HepG2 (cell line): ENCODE measurements around the gene DAB2. TPM values are rescaled to one million over a fixed set of nuclear protein-coding genes. Genes with fewer than 3 reads are reported as not detected.

ENCODE experiments used
- ATAC-seq: fragments of 200-7000 bp; cut with Tn5 transposase; 3 replicates; pipeline ENCODE4 v1.9.1; 2020; ENCODE audit warnings: mild to moderate bottlenecking, moderate library complexity
- BruUV-seq: library from RNA; stranded (reverse); fragments of 400-500 nt; replicated peaks from 2 replicates; lab custom pipeline; 2021; lab: Mats Ljungman, UMichigan
- CTCF ChIA-PET: fragments of 300-600 bp; formaldehyde crosslinking; extraction: SDS; loops from one replicate; lab custom pipeline; 2021; ENCODE audit warnings: low total read pairs, inconsistent platforms, low intra/inter-chr PET ratio; lab: Yijun Ruan, JAX
- POLR2A ChIA-PET: fragments of 350-600 bp; sonication (Branson Sonifier 250); formaldehyde crosslinking; loops from one replicate; lab custom pipeline; 2020; ENCODE audit warnings: antibody characterized with exemption, inconsistent platforms; lab: Yijun Ruan, JAX
- DNase-seq: peaks from one replicate; pipeline ENCODE4 v3.0.0-alpha.2; 2015; ENCODE audit warnings: low spot score
- FAIRE-seq: peaks from 3 replicates; lab custom pipeline; 2011; peaks lifted over from hg19 to GRCh38; lab: Jason Lieb, UNC
- H2AFZ ChIP-seq: one replicate; pipeline ENCODE4 v1.6.1; 2011; ENCODE audit warnings: low read length, inconsistent platforms
- H3K27ac ChIP-seq: fragments of 300-600 bp; 3 replicates; pipeline ENCODE4 v1.8.0; 2011; ENCODE audit warnings: mixed run types, mild to moderate bottlenecking, mixed read lengths, low read length, inconsistent platforms; ENCODE audit not compliant: insufficient read depth; ENCODE audit errors: extremely low read length
- H3K27me3 ChIP-seq, 2 experiments: fragments of 200-600 bp in 1 of 2; 2 replicates in 1 of 2; 3 replicates in 1 of 2; pipeline versions ENCODE4 v1.6.0 to v1.8.0; 2011; ENCODE audit warnings: low read length in 2 of 2, mild to moderate bottlenecking in 2 of 2, moderate library complexity in 2 of 2, inconsistent platforms in 1 of 2; ENCODE audit not compliant: insufficient read depth in 2 of 2, control insufficient read depth in 1 of 2
- H3K36me3 ChIP-seq, 2 experiments: fragments of 200-600 bp in 1 of 2; replicated peaks in 1 of 2; 2 replicates in 1 of 2; 3 replicates in 1 of 2; pipeline versions ENCODE4 v1.5.1 to v1.8.0; 2011; ENCODE audit warnings: low read length in 2 of 2, inconsistent platforms in 1 of 2; ENCODE audit not compliant: insufficient read depth in 2 of 2, control insufficient read depth in 1 of 2
- H3K4me1 ChIP-seq: 2 replicates; pipeline ENCODE4 v1.5.1; 2012; ENCODE audit warnings: low read length, inconsistent platforms; ENCODE audit not compliant: insufficient read depth
- H3K4me2 ChIP-seq: 2 replicates; pipeline ENCODE4 v1.6.0; 2011; ENCODE audit warnings: low read depth, low read length, inconsistent platforms
- H3K4me3 ChIP-seq, 3 experiments: fragments of 200-600 bp in 1 of 3; sonication (generic), shearing (Covaris generic) in 1 of 3; replicated peaks in 1 of 3; 2 replicates each; pipeline ENCODE4 v1.5.1; 2011 to 2016; ENCODE audit warnings: low read length in 3 of 3, inconsistent platforms in 2 of 3, low read depth in 2 of 3, mild to moderate bottlenecking in 2 of 3, control low read depth in 1 of 3, mixed read lengths in 1 of 3; ENCODE audit not compliant: insufficient read depth in 1 of 3
- H3K79me2 ChIP-seq: one replicate; pipeline ENCODE4 v1.6.1; 2011; ENCODE audit warnings: low read length, inconsistent platforms; ENCODE audit not compliant: insufficient read depth
- H3K9ac ChIP-seq: 2 replicates; pipeline ENCODE4 v1.6.0; 2011; ENCODE audit warnings: mild to moderate bottlenecking, low read depth, low read length, inconsistent platforms; ENCODE audit not compliant: insufficient read depth
- H3K9me3 ChIP-seq: 2 replicates; pipeline ENCODE4 v1.5.1; 2012; ENCODE audit warnings: mild to moderate bottlenecking, low read length
- H4K20me1 ChIP-seq: 2 replicates; pipeline ENCODE4 v1.6.0; 2011; ENCODE audit warnings: inconsistent platforms, mild to moderate bottlenecking, low read length, moderate library complexity; ENCODE audit not compliant: insufficient read depth
- AHDC1 ChIP-seq: sonication (generic); formaldehyde crosslinking; IDR thresholded peaks from 2 replicates; pipeline ENCODE4 v1.5.1; 2020; ENCODE audit warnings: mild to moderate bottlenecking, missing genetic modification reagents, borderline replicate concordance
- DMTF1 ChIP-seq: sonication (generic); formaldehyde crosslinking; IDR thresholded peaks from 2 replicates; pipeline ENCODE4 v1.4.0; 2020; ENCODE audit warnings: mild to moderate bottlenecking, missing genetic modification reagents
- DZIP1 ChIP-seq: sonication (generic); formaldehyde crosslinking; IDR thresholded peaks from 2 replicates; pipeline ENCODE4 v1.5.0; 2020; ENCODE audit warnings: mild to moderate bottlenecking, missing genetic modification reagents
- ELF3 ChIP-seq: IDR thresholded peaks from 2 replicates; pipeline ENCODE4 v1.6.1; 2016; ENCODE audit warnings: missing genetic modification reagents, missing compliant biosample characterization
- FOSL1 ChIP-seq: sonication (generic); formaldehyde crosslinking; IDR thresholded peaks from 2 replicates; pipeline ENCODE4 v1.9.0; 2021; ENCODE audit warnings: missing genetic modification reagents, borderline replicate concordance
- FOXJ3 ChIP-seq: sonication (generic); formaldehyde crosslinking; IDR thresholded peaks from 2 replicates; pipeline ENCODE4 v1.4.0; 2020; ENCODE audit warnings: missing genetic modification reagents, mild to moderate bottlenecking, borderline replicate concordance
- GATAD1 ChIP-seq: IDR thresholded peaks from 2 replicates; pipeline ENCODE4 v1.6.1; 2016; ENCODE audit warnings: missing genetic modification reagents, missing compliant biosample characterization
- MAFG ChIP-seq: sonication (generic); formaldehyde crosslinking; IDR thresholded peaks from 2 replicates; pipeline ENCODE4 v1.5.1; 2020; ENCODE audit warnings: mild to moderate bottlenecking, missing genetic modification reagents
- NBN ChIP-seq: fragments of 450-650 bp; conservative IDR thresholded peaks from 2 replicates; pipeline ENCODE4 v1.6.1; 2017
- PTBP1 ChIP-seq: fragments of 200-400 bp; formaldehyde crosslinking; IDR thresholded peaks from 2 replicates; pipeline ENCODE4 v1.6.1; 2018; ENCODE audit warnings: low read length, low read depth; ENCODE audit not compliant: poor library complexity, severe bottlenecking
- U2AF2 ChIP-seq: fragments of 200-400 bp; formaldehyde crosslinking; IDR thresholded peaks from 2 replicates; pipeline ENCODE4 v1.6.1; 2017; ENCODE audit warnings: low read depth, mild to moderate bottlenecking, low read length
- ZNF615 ChIP-seq: sonication (generic); formaldehyde crosslinking; IDR thresholded peaks from 2 replicates; pipeline ENCODE4 v1.5.0; 2020; ENCODE audit warnings: mild to moderate bottlenecking, missing genetic modification reagents, borderline replicate concordance
- ZNF781 ChIP-seq: sonication (generic); formaldehyde crosslinking; IDR thresholded peaks from 2 replicates; pipeline ENCODE4 v1.5.1; 2020; ENCODE audit warnings: borderline replicate concordance, mild to moderate bottlenecking, missing genetic modification reagents; ENCODE audit errors: not compliant biosample characterization
- ZNF841 ChIP-seq: sonication (generic); formaldehyde crosslinking; IDR thresholded peaks from 2 replicates; pipeline ENCODE4 v1.8.1; 2023; ENCODE audit warnings: missing genetic modification reagents, borderline replicate concordance
- WGBS: methylation state at CpG from one replicate; pipeline ENCODE4 v1.1.6; 2017; ENCODE audit warnings: low lambda C conversion rate; 5-methylcytosine and 5-hydroxymethylcytosine counted together
- in situ Hi-C: cut with HindIII; loops from 2 replicates; pipeline ENCODE4 v1.10.0; 2017; ENCODE audit warnings: low pct_unique_long_range_greater_than_20kb; ENCODE audit not compliant: extremely low pct_ligation_motif_present
- intact Hi-C: fragments of 100-400 bp; cut with micrococcal nuclease; formaldehyde crosslinking; loops from one replicate; pipeline ENCODE4 v1.10.0; 2022; ENCODE audit not compliant: unreplicated experiment
- polyA plus RNA-seq, 8 experiments: library from polyadenylated mRNA; depleted of rRNA in 3 of 8; stranded (reverse) in 7 of 8; unstranded in 1 of 8; fragments of >200 nt; fragmentation: Illumina TruSeq in 4 of 8; extraction: Trizol in 4 of 8; gene quantifications; 2 replicates each; pipeline versions ENCODE4 v1.2.1 to v1.2.3, GENCODE V29; 2011 to 2016; ENCODE audit warnings: low read depth in 4 of 8, missing spikeins in 1 of 8, mixed read lengths in 1 of 8; ENCODE audit not compliant: insufficient read depth in 1 of 8
- total RNA-seq, 5 experiments: library from RNA; depleted of rRNA; stranded (reverse); fragments of >200 nt; fragmentation: Illumina TruSeq; extraction: Trizol; gene quantifications; 2 replicates each; pipeline ENCODE4 v1.2.3, GENCODE V29; 2016; ENCODE audit warnings: low read depth in 1 of 5

The DAB2 gene
- total and polyA plus RNA-seq, 2 of the 13 experiments (the other 11 are each of a cell fraction or from before 2014, with no cell fraction given) = 6.4 to 6.5 TPM

GRCh38 chr5:39471836-39472508 is 47.2 kb upstream of the DAB2 start:
- Histone ChIP-seq H3K27ac (no peak overlapping the region), H3K4me3 (no peak overlapping the region), H2AFZ (no peak overlapping the region), H3K4me1 (no peaks in the 10 kb centered on the region), H3K27me3 (no peaks in the 10 kb centered on the region), H3K4me2 (no peak overlapping the region), H3K9ac (no peak overlapping the region), H3K79me2 (no peaks in the 10 kb centered on the region), H3K36me3 (no peaks in the 10 kb centered on the region), H3K9me3 (no peaks in the 10 kb centered on the region), H4K20me1 (no peaks in the 10 kb centered on the region)
- ChIA-PET CTCF (no interaction called here), POLR2A (no interaction called here)
- WGBS = 32% methylated on average over 3 of the region's 3 CpGs
- in situ Hi-C loops (no loop called here), intact Hi-C loops (no loop called here)
- ATAC-seq (no peak), FAIRE-seq (no peak), DNase-seq (no peak)
- no TSS peak for BruUV-seq
- no peak for TF ChIP-seq GATAD1
- TF ChIP-seq AHDC1 (CRISPR knock-in tag) = no peak
- TF ChIP-seq ELF3 (CRISPR knock-in tag) = no peak
- no peak for TF ChIP-seq FOSL1
- TF ChIP-seq ZNF841 (CRISPR knock-in tag) = no peak
- TF ChIP-seq U2AF2 = no peak
- no peak for TF ChIP-seq MAFG (CRISPR knock-in tag)
- TF ChIP-seq FOXJ3 (CRISPR knock-in tag) = no peak
- TF ChIP-seq DZIP1 (CRISPR knock-in tag) = no peak
- TF ChIP-seq ZNF781 (CRISPR knock-in tag) = no peak
- no peak for TF ChIP-seq PTBP1
- no peak for TF ChIP-seq DMTF1 (CRISPR knock-in tag)
- no peak for TF ChIP-seq NBN
- no peak for TF ChIP-seq ZNF615
